GM03348 (cell line): ENCODE data around the gene MBTPS1.

Source experiments
- DNase-seq: peaks from one replicate; pipeline ENCODE4 v3.0.0; 2012; ENCODE audit warnings: low spot score

The MBTPS1 gene

GRCh38 chr16:84116720-84117493 lies at the start of gene MBTPS1:
Gene MBTPS1 (minus strand): TSS chr16:84116942. CDS start chr16:84101783, 15,159 bp downstream.
- peak; percentile 99 for DNase-seq

GRCh38 chr16:84165746-84166145 lies 49.0 kb upstream of the MBTPS1 start:
- DNase-seq: no peak

DNA sequence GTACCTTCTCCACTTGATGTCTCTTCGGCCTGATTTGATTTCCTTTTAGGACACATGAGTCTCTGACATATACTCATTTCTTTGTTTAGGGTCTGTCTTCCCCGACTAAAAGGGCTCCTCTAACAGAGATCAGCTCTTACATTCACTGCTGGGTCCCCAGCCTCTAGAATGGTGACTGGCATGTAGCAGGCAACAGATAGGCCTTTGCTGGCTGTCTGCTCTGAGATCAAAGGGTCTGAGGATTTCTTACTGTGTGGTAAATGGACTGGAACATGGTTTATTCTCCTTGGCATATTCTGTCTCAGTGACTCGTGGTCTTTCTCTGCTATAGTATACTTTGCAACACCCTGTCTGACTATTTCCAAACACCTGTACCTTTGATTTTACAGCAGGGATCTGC lies 45.1 kb upstream of the MBTPS1 start:
- DNase-seq: no peak

DNA sequence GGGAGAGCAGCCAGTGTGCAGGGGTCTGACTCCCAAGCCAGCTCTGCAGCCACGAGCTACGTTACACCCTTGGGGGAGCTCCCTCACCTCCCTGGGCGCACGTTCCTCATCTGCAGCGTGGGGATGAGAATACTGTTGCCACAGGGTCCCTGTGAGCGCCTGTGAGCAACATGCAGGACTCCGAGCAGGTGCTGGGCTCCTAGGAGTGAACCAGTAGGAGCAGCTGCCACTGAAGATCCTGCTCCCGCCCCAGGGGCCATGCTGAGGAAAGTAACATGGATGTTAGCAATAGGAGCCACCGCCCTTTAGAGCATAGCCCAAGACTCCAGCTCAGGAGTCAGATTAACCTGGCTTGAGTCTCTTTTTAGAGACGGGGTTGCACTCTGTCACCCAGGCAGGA lies 44.3 kb upstream of the MBTPS1 start:
- DNase-seq: no peak

DNA sequence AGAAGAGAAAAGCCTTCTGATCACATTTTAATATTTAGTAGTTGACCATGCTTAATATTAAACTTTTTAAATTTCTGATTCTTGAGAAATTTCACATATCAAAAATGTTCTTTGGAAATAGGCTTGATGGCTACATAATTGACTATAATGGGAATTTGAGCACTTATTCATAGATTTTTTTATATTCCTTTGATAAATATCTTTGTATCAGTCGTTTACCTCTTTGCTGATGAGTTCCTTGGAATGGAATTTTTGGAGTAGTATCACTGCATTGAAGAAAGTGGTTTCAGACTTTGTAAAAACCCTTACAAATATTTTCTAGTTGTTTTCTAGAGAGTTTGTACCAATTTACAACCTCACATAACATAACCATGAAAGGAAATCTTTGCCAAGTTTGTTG lies 43.1 kb upstream of the MBTPS1 start:
- DNase-seq: no peak

DNA sequence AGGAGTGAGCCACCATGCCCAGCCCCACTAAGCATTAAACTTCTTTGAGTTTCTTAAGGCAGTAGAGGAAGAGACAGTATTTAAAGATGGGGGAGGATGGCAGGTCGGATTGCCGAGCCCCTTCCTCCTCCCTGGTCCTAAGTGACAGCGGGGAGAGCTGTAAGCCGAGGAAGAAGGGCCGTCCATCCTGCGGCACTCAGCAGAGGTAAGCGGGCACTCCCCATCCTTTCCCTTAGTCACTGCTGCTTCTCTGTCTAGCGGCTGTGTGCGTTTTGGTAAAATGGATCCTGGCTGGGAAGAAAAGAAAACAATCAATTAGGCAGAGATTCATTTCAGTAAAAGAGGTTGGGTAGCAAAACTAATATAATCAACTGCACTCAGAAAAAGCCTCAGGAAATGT lies 42.3 kb upstream of the MBTPS1 start:
- DNase-seq: no peak

GRCh38 chr16:84156342-84156784 lies 39.6 kb upstream of the MBTPS1 start:
- DNase-seq: peak; percentile 40

DNA sequence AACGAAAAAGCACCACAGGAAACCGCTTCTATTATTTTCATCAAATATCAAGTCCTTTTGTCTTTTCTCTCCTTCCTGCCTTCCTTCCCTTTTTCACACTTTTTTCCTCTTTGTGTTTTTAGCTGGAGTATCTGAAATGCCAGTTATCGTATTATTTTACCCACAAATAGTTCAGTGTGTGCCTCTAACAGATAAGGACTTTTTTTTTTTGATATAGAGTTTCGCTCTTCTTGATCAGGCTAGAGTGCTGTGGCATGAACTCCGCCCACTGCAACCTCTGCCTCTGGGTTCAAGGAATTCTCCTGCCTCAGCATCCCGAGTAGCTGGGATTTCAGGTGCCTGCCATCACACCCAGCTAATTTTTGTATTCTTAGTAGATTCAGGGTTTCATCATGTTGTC lies 39.0 kb upstream of the MBTPS1 start:
- no peak for DNase-seq

DNA sequence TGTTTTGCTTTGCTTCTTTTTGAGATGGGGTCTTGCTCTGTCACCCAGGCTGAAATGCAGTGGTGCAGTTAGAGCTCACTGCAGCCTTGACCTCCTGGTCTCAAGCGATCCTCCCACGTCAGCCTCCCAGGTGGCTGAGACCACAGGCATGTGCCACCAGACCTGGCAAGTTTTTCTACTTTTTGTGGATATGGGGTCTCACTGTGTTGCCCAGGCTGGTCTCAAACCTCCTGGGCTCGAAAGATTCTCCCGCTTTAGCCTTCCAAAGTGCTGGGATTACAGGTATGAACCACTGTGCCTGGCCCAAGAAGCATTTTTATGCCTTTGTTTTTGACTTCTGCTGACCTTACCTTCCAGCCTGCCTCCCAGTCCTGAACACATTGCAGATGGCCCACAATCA lies 38.5 kb upstream of the MBTPS1 start:
- DNase-seq: no peak

- DNase-seq: no peak
Measured at GRCh38 chr16:84153660-84154214, 37.0 kb upstream of the MBTPS1 start.

- DNase-seq: no peak
Measured at GRCh38 chr16:84150926-84151325, 34.2 kb upstream of the MBTPS1 start.

- peak; percentile 100 for DNase-seq
Measured at GRCh38 chr16:84144859-84145639, 28.3 kb upstream of the MBTPS1 start, which contains the start of the genes DNAAF1 and HSDL1. Gene DNAAF1 (plus strand): TSS chr16:84145308. CDS start chr16:84145441, 133 bp downstream. Gene HSDL1 (minus strand): TSS chr16:84145177. CDS start chr16:84131321, 13,856 bp downstream.

- DNase-seq: peak; percentile 73
Measured at GRCh38 chr16:84144209-84144858, 27.6 kb upstream of the MBTPS1 start.

- no peak for DNase-seq
Measured at GRCh38 chr16:84143784-84144199, 27.1 kb upstream of the MBTPS1 start.

GRCh38 chr16:84143081-84143480 lies 26.3 kb upstream of the MBTPS1 start:
- DNase-seq: no peak

GRCh38 chr16:84141143-84141670 lies 24.5 kb upstream of the MBTPS1 start:
- DNase-seq: no peak

DNA sequence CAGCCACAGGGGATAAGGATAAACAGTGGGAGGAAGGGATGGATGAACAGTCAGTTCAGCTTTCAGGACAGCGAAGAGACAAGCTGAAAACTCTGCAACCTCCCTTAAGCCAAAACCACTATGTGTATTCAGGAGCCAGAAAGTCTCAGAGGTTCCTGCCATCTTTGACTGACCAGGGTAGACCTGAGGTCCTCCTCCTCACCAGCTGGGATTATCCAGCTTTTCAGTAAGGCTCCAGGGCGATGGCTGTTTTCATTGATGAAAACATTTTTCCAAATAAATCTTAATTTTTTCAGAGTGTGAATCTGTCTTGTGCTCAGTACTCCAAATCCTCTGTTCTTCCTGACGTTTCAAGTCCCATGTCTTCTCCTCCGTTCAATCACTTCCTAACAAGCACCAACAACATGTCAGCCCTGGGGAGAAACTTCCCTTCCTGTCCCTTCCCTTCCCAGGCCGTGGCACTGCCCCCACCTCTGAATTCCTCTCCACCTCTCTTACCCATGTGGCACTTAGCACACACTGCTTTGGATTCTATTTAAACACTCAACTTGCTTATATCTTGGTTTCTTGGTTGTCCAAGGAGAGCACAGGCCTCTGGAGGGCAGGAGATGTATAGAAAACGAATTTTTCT lies 23.0 kb upstream of the MBTPS1 start:
- DNase-seq: no peak

- peak; percentile 40 for DNase-seq
Measured at GRCh38 chr16:84138824-84139627, 22.3 kb upstream of the MBTPS1 start.

- DNase-seq: no peak
Measured at GRCh38 chr16:84138500-84138823, 21.7 kb upstream of the MBTPS1 start.

GRCh38 chr16:84137769-84138357 lies 21.1 kb upstream of the MBTPS1 start:
- DNase-seq: no peak
